Measurements from ENCODE around the gene FAM3C.

The FAM3C gene

DNA sequence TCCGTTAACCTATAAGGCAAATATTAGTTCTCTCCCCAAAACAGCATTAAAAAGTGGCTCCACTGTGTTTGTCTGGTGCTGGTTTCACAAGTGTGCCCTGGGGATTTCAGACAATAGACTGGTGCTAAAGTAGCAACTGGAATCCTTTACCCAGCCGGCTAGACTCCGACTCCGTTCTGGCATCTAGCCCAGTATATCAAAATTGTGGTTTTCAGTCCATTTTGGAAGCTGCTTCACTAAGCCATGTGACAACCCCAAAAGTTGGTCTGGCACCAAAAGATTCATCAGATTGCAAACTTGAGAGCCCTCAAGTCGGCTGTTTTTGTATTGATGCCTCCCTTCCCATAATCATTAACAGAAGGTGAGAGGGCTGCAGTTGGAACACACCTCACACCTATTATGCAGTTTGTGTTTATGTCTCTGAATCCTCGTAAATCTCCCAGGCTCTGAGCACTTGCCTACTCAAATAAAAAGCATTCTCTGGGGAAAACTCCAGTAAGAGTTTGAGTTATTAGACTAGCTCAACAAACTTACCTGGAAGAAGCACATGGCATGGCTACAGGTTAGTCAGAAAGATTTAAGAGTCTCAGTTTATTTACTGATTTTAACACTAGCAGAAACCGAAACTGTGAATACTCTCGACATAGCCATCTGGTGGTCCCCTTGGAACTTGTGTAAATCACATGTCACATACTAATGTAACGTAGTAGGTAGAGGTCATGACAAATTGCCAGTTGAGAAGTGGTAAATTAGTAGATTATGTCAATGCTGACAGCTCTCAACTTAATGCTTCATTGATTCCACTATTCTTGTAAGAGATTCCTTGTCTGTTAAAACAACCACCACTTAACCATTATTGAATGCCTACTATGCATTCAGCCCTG, 82.1 kb downstream of the FAM3C start:
- H3K4me3 ChIP-seq: peak overlapping the region; percentile 25 to 86 (median 76); a peak in 19 of 20 replicates
- peak overlapping the region in 10 of 11 experiments; percentile 50 to 93 (median 90); a peak in 20 of 22 replicates for H3K9ac ChIP-seq
- TF ChIP-seq Cebpa-rat (IDR thresholded peaks at IDR 0.05): no peak; a peak in 1 of 22 replicates

DNA sequence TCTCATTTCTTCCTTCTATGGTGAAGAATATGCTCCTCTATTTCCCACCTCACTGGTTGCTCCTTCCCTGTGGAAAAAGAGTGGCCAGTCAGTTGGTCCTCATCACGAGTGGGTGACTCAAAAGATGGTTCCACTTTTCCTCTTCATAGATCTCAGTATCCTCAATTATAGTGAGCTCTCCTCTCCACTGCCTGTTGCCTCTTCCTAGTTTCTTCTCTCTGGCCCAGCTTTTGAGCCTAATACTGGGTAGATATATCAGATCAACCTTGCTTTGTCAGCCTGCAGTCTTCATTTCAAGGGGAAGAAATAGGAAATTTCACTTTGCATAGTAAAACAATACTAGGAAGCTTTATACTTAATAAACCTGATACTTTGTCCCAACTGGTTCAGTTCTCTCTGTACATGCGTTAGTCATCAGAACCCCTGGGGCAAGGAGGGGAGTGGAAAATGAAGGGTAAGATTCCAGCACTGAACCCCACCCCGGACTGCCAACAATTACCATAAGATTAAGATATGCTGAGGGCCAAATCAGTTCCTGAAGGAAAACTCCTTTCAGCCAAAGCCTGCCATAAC, 82.8 kb downstream of the FAM3C start:
- Histone ChIP-seq H3K27me3 (peaks cover 0 to 6% (median 0%) of the 10 kb centered on the region in 11 experiments; a peak in 3 of 22 replicates), H3K9ac (peak overlapping the region in 10 of 11 experiments; percentile 50 to 93 (median 90); a peak in 20 of 22 replicates), H4K20me1 (no peaks in the 10 kb centered on the region), H3K4me2 (peak overlapping the region; percentile 83 to 96 (median 89)), H3K27ac (peak overlapping the region in 10 of 11 experiments; percentile 43 to 89 (median 85); a peak in 20 of 22 replicates), H3K9me3 (replicated peaks in 1 of 11) (peaks cover 13 to 29% (median 27%) of the 10 kb centered on the region in 11 experiments), H3K4me3 (peak overlapping the region; percentile 25 to 86 (median 76); a peak in 19 of 20 replicates), H3K36me3 (peaks cover 0 to 30% (median 18%) of the 10 kb centered on the region in 11 experiments; a peak in 18 of 22 replicates), H3K4me1 (peaks cover 30 to 44% (median 34%) of the 10 kb centered on the region in 10 experiments)
- TF ChIP-seq Cebpa-rat (IDR thresholded peaks at IDR 0.05): no peak

More for the DNA sequence above, 82.1 kb downstream of the FAM3C start:
- H3K4me2 ChIP-seq: peak overlapping the region; percentile 83 to 96 (median 89)
- H4K20me1 ChIP-seq: no peaks in the 10 kb centered on the region
- peaks cover 0 to 6% (median 0%) of the 10 kb centered on the region in 11 experiments; a peak in 3 of 22 replicates for H3K27me3 ChIP-seq
- peaks cover 30 to 44% (median 34%) of the 10 kb centered on the region in 10 experiments for H3K4me1 ChIP-seq
- peaks cover 0 to 28% (median 11%) of the 10 kb centered on the region in 11 experiments; a peak in 18 of 22 replicates for H3K36me3 ChIP-seq
- H3K9me3 ChIP-seq (replicated peaks in 1 of 11): peaks cover 13 to 22% (median 20%) of the 10 kb centered on the region in 11 experiments
- peak overlapping the region in 10 of 11 experiments; percentile 43 to 89 (median 85); a peak in 20 of 22 replicates for H3K27ac ChIP-seq

DNA sequence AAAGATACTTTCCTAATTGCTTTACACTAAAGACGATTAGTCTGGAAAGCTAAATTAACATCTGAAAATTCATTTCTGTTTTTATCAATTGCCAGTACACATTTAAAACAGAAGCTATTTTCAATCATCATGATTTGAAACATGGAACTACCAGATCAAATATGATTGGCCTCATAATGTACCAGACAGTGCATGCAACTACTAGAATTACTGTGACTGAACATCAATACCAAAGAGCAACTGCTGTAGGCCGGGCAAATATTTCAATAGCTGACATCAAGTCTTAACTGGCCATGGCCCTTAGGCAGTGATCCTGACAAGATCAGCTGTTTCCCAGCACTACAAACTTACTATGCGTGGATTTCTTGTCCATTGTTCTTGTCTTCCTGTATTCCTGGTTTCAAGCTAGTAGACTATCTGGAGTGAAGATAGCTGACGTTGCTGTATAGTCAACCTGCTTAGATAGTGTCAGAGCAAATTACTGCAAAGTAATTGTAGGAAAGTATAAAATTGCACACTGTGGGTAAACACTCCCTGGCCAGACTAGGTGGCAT, 89.0 kb downstream of the FAM3C start:
- H4K20me1 ChIP-seq: no peaks in the 10 kb centered on the region
- no peak overlapping the region for H3K27ac ChIP-seq
- peaks cover 0 to 16% (median 11%) of the 10 kb centered on the region in 10 experiments; a peak in 19 of 20 replicates for H3K4me1 ChIP-seq
- H3K36me3 ChIP-seq: peaks cover 0 to 83% (median 58%) of the 10 kb centered on the region in 11 experiments; a peak in 20 of 22 replicates
- H3K9me3 ChIP-seq (replicated peaks in 1 of 11): peaks cover 19 to 39% (median 32%) of the 10 kb centered on the region in 11 experiments
- no peak overlapping the region for H3K4me3 ChIP-seq
- no peak for TF ChIP-seq Cebpa-rat (IDR thresholded peaks at IDR 0.05)
- H3K27me3 ChIP-seq: no peaks in the 10 kb centered on the region
- no peak overlapping the region for H3K9ac ChIP-seq
- H3K4me2 ChIP-seq: no peak overlapping the region

DNA sequence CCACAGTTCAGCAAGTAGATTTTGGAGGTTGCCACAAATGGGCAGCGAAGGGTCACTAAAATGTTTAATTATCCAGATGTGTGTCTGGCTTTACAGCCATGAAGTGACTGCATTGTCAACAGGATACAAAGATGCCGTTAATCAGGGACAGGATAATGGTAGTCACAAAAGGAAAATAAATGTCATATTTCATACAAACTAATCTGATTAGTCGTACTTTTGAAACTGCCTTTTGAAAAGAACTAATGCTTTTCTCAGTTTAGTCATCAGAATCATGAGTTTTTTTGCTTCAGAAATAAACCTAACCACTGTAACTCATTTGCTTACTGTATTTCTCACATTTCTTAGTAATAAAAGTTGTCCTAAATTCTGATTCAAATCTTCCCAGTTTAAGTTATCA, 89.5 kb downstream of the FAM3C start:
- Histone ChIP-seq H3K4me3 (no peak overlapping the region), H3K9ac (no peak overlapping the region), H4K20me1 (no peaks in the 10 kb centered on the region), H3K27me3 (no peaks in the 10 kb centered on the region), H3K9me3 (replicated peaks in 1 of 11) (peaks cover 22 to 39% (median 32%) of the 10 kb centered on the region in 11 experiments), H3K4me2 (no peak overlapping the region), H3K27ac (no peak overlapping the region), H3K4me1 (peaks cover 0 to 11% (median 6%) of the 10 kb centered on the region in 10 experiments; a peak in 15 of 20 replicates), H3K36me3 (peaks cover 0 to 88% (median 62%) of the 10 kb centered on the region in 11 experiments; a peak in 20 of 22 replicates)
- TF ChIP-seq Cebpa-rat (IDR thresholded peaks at IDR 0.05): no peak

DNA sequence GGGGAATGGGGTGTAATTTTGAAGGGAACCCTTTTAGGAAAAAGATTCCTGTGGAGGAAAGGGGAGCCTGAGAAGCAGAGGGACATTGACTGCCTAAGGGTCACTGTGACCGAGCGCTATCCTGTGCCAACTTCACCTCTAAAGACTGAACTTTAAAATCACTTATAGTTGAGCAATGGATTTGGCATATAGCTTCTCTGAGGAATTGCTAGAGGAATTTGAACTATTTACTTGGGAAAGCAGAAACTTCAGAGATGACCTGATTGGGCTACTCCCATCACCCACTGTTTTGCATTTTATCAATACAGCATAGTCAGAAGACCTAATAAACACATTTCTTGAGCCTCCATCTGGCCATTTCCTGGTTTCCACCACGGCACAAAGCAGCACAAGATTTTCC, 91.0 kb downstream of the FAM3C start:
- H3K36me3 ChIP-seq: peaks cover 0 to 94% (median 59%) of the 10 kb centered on the region in 11 experiments; a peak in 20 of 22 replicates
- H3K4me2 ChIP-seq: no peak overlapping the region
- peaks cover 19 to 28% (median 24%) of the 10 kb centered on the region in 11 experiments for H3K9me3 ChIP-seq (replicated peaks in 1 of 11)
- H3K4me1 ChIP-seq: no peaks in the 10 kb centered on the region
- no peak for TF ChIP-seq Cebpa-rat (IDR thresholded peaks at IDR 0.05)
- no peak overlapping the region for H3K9ac ChIP-seq
- no peak overlapping the region for H3K4me3 ChIP-seq
- H4K20me1 ChIP-seq: no peaks in the 10 kb centered on the region
- no peaks in the 10 kb centered on the region for H3K27me3 ChIP-seq
- no peak overlapping the region for H3K27ac ChIP-seq

DNA sequence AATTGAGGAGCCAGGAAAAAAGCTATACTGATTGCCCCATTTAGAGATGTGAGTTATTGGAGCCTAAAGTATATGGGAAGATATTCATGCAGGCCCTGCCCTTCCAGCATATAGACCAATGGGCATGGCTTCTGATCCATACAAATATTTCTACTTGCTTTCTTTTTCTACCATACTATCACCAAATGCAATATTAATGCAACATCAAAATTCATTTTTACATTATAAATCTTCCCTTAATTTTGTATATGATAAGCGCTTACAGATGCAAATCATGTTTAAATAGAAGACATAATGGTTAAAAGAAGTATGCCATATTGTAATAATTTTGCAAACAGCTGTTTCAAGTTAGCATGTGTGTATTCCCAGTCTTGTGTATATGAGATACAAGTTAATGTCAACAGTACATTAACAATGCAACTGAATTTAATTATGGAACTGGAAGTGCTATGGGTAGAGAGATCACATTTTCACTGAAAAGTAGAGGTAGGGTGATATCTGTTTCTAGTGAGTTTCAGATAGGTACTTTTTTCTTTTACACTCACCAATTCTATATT, 91.9 kb downstream of the FAM3C start:
- Histone ChIP-seq H3K4me1 (no peaks in the 10 kb centered on the region), H4K20me1 (no peaks in the 10 kb centered on the region), H3K9me3 (replicated peaks in 1 of 11) (peaks cover 10 to 19% (median 14%) of the 10 kb centered on the region in 11 experiments), H3K27ac (no peak overlapping the region), H3K4me3 (no peak overlapping the region), H3K4me2 (no peak overlapping the region), H3K9ac (no peak overlapping the region), H3K36me3 (peaks cover 0 to 87% (median 54%) of the 10 kb centered on the region in 11 experiments; a peak in 20 of 22 replicates), H3K27me3 (no peaks in the 10 kb centered on the region)
- TF ChIP-seq Cebpa-rat (IDR thresholded peaks at IDR 0.05): no peak

DNA sequence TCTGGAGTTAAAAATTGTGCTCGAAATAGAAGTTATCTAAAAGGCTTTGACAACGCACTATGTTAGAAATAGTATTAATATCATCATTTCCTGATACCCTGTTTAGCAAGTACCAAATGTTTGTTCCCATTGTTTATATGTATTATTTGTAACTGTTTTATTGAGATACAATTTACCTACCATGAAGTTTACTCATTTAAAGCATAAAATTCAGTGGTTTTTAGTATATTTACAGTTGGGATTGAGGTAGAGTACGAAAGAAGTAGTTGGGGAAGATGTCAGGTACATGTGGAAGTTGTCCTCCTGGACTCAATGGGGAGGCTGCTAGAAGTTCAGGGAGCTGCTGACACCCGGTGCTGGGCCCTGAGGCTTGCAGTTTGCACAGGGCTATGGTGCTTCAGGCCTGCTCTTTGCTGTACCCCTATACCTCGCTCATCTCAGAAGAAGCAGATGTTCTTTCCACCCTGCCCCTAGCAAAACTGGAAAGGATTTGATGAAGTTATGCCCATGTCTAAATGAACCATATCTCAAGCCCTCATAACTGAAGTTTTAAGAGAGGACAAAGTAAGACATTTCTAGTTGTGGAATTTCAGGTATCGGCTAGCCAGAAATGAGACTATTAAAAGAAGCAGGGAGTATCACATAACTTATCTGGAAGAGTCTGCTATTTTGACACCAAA, 92.5 kb downstream of the FAM3C start:
- Histone ChIP-seq H3K27ac (no peak overlapping the region), H3K4me2 (no peak overlapping the region)

DNA sequence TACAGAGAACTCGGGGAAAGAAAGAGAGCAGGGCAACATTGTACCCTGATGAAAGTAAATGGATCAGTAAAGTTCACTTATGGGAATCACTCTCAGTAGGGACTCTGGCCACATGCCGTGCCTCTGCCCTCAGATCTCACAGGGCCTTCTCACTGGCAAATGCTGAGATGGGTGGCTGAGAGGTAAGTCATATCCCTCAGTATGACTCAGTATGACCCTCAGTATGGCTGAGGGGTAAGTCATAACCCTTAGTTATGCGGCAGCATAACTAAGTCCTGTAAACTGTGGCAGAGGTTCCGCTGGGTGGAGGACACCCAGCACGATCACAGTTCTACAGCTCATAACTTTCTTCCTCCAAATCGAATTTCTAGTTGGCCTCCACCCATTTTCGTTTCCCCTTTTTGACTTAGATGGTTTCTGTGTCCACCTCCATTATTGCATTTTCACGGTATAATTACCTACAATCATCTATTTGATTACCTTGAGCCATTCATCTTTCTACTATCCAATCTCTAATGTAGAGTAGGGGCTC, 93.8 kb downstream of the FAM3C start:
- H3K9ac ChIP-seq: no peak overlapping the region
- H3K4me3 ChIP-seq: no peak overlapping the region
- H3K27me3 ChIP-seq: no peaks in the 10 kb centered on the region
- no peaks in the 10 kb centered on the region for H3K4me1 ChIP-seq
- no peak overlapping the region for H3K4me2 ChIP-seq
- no peak overlapping the region for H3K27ac ChIP-seq
- H3K36me3 ChIP-seq: peaks cover 0 to 71% (median 41%) of the 10 kb centered on the region in 11 experiments; a peak in 19 of 22 replicates
- H4K20me1 ChIP-seq: no peaks in the 10 kb centered on the region
- no peak for TF ChIP-seq Cebpa-rat (IDR thresholded peaks at IDR 0.05)
- peaks cover 0 to 9% (median 4%) of the 10 kb centered on the region in 11 experiments; a peak in 11 of 22 replicates for H3K9me3 ChIP-seq (replicated peaks in 1 of 11)

More for the DNA sequence above, 92.5 kb downstream of the FAM3C start:
- Histone ChIP-seq H3K9ac (no peak overlapping the region), H3K4me3 (no peak overlapping the region), H3K9me3 (replicated peaks in 1 of 11) (peaks cover 4 to 13% (median 9%) of the 10 kb centered on the region in 11 experiments; a peak in 21 of 22 replicates), H4K20me1 (no peaks in the 10 kb centered on the region), H3K36me3 (peaks cover 0 to 81% (median 48%) of the 10 kb centered on the region in 11 experiments; a peak in 19 of 22 replicates), H3K27me3 (no peaks in the 10 kb centered on the region), H3K4me1 (no peaks in the 10 kb centered on the region)
- TF ChIP-seq Cebpa-rat (IDR thresholded peaks at IDR 0.05): no peak

All from BLaER1 treated with 17β-estradiol and CSF1 and Interleukin-3, amounts not matched to agents 10 nM and 100 nM (cell line).